NCI-H1694 (cell line): ENCODE data around the gene DNAJC21.
A peak's percentile ranks its signal among the peaks of the same experiment; 100 is the strongest.

Experiments used
- DNase-seq: peaks from one replicate; lab custom pipeline; 2025; lab: John Stamatoyannopoulos, UW

Gene DNAJC21

DNA sequence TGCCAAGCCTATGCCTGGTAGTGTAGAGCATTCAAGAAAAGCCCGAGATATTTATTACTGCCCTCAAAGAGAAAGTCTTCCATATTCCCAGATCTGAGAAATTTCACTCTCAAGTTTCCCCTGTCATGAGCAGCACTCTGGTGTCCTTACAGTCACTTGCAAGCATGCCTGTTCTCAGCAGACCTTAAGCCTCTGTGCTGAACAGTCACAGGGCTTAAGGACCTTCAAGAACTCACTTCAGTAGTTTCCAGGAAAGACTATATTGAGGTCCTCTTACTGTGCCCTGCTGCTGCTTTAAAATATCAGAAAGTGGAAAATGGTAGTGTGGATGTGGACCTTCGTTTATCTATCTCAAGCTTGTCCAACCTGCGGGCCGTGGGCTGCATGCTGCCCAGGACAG, 53.5 kb downstream of the DNAJC21 start:
- no peak for DNase-seq

DNA sequence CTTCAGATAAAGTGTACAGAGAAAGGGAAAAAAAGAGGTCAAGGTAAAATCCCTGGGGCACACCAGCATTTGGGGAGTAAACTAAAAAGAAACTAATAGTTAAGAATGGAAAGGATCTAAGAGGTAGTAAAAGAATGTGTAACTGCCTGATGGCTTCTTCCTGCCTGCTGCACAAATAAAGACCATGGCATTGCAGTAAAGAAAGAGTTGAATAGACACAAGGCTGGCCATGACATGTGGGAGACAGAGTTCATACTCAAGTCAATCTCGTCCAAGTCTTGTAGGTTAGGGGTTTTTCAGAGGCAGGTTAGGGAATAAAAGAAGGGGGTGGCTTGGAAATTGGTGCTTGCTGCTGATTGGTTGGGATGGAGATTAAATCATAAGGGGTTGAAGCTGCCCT, 57.6 kb downstream of the DNAJC21 start:
- no peak for DNase-seq

DNA sequence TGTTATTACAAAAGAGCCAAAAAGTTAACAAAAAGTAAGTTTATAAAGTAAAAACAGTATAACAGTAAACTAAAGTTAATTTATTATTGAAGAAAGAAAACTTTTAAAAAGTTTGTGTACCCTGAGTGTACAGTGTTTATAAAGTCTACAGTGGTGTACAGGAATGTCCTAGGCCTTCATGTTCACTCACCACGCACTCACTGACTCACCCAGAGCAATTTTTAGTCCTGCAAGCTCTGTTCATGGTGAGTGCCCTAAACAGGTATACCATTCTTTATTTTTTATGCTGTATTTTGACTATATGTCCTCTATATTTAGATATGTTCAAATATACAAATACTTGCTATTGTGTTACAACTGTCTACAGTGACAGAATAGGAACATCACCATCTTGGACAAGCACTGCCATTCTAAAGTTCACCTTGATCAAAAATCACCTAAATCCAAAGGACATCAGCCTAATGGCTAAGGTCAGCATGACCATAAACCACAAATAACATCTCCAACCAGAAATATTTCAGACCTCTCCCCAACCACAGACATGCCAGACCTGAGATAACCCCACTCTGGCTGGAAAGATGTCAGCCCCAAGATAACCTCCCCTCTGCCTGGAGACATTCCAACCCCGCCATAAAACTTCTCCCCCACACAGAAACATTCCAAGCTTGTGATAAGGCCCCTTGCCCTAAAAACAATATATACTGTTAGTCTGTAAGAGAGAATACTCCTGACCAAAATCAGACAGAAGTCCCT, 62.3 kb downstream of the DNAJC21 start:
- no peak for DNase-seq

DNA sequence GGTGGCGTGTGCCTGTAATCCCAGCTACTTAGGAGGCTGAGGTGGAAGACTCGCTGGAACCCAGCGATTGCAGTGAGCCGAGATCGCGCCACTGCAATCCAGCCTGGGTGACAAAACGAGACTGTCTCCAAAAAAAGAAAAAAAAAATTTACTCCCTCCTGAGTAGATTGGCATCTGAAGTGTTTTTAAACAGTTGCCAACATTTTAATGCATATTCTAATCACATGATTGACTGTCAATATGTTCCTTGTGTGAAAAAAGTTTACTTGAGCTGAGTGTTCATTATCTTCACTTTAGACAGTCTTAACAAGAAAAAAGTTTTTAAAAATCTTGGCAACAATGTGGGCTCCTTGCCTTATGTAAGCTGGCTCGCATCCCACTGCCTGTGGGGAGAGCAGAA, 64.6 kb downstream of the DNAJC21 start:
- no peak for DNase-seq

DNA sequence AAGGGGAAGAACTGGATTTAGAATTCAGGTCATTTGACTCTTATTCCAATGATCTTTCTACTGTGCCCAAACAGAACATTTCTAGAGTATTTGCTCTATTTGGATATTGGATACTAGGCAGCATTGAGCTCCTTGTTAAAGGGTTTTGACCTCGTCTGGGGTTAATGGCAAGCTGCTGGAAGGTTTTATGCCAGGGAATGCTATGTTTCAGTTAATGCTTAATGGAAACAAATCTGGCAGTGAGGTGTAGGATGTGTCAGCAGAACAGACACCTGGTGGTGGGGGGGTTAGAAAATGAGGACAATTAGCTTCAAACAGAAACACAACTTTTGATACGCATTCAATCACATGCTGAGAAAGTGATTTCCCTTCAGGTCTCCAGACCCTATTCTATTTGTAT, 66.9 kb downstream of the DNAJC21 start:
- no peak for DNase-seq

- DNase-seq, result peak; percentile 15
Measured at GRCh38 chr5:34998058-34998789, 68.9 kb downstream of the DNAJC21 start.

DNA sequence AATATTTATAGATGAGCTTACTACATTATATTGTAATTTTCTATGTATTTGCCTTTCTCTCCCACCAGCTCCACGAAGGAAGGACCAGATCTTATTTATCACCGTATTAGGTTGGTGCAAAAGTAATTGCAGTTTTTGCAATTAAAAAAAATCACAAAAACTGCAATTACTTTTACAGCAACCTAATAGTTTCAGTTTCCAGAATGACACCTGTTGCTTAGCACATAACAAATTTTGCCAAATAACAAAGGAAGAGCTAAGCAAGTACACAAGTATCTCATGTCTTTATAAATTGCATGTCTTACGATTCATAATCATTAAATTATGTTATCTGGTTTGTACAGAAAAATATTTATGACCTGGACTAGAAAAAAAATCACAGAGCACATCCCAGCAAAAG, 72.5 kb downstream of the DNAJC21 start:
- DNase-seq, result no peak

DNA sequence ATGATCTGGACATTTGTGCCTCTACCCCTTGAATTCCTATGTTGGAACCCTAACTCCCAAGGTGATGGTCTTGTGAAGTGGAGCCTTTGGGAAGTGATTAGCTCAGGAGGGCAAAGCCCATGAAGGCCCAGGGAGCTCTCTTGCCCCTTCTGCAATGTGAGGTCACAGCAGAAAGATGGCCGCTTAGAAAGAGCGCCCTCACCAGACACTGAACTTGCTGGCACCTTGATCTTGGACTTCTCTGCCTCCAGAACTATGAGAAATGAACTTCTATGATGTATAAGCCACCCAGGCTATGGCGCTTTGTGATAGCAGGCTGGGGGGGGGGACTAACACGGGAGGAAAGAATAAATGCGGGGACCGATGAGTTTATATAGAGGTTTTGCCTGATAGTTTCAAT, 73.1 kb downstream of the DNAJC21 start:
- no peak for DNase-seq

DNA sequence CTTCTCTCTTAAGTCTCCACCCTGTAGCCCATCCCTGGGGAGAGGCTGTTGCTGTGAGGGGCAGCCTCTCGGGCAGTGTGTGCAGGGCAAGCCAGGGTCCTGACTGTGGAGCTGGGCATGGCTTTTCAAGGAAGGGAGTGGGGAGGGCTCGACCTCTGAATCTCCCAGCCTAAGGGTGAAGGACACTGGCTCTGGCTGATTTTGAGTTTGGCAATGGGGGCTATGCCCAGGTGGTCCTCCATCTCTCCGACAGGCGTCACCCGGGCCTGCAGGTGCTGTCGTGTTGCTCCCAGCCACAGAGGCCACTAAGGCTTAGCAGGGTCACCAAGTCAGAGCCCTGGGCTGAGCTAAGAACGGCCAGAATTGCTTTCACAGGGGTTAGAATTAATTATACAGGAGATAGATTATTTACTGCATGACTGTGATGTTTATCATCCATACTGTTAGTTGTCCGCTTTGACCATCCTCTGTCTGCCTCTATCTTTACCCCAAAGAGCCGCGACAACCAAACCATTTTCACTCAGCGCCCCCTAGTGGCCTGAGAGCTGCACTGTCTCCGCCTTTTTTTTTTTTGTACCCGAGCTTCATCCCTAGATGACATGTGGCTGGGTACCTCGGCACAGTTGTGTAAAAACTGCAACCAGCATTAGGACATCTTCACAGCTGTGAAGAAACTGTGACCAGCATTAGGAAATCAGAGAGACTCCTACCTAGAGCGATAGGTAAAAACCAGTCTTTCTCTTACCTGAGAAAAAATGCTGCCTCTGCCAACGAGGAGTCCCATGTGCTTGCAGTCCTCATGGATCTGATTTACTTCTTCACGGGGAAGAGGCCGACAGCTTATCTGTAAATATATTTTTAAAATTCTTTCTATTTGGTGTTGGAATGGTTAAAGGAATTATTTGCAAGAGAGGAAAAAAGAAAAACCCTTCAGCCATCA, 73.9 kb downstream of the DNAJC21 start:
- DNase-seq, result peak; percentile 63

DNA sequence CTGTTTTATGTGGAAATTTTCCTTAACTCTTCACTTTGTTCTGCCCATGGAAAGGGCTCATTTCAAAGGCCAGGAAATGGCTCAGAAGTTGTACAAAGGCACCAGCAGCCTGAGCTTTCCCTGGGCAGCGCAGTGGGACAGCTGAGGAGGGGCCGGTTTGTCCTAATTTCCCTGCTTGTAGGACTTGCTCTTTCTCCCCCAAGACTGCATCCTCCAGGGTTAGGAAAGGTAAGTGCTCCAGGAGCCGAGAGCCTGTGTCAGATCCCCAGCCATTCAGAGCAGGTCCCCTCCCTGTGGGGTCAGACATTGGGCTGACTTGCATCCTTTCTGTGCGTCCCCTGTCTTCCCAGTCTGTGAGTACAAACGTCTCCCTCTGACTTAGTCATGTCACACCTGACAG, 74.8 kb downstream of the DNAJC21 start:
- no peak for DNase-seq

DNA sequence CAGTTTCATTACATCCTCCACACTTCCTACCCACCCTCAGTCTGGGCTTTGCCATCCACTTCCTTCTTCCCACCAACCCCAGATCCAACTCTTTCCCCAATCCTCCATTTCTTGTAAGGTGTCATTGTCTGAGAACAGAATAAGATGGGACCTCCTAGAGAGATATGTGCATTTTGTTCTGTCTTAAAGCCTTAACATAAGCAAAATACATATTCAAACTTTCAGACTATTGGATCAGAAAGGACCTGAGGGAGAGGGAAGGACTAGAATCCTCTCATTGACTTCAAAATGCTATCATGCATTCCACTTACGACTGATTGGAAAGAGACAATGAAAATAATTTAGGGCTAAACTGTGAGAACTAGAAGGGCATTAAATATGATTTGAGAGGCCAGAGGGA, 75.4 kb downstream of the DNAJC21 start:
- no peak for DNase-seq
